Globus pallidus (tissue), 1 donor: ENCODE results near the gene DNAJC17.

Experiments
- DNase-seq: peaks from one replicate; pipeline ENCODE4 v3.0.0-alpha.2; 2015; ENCODE audit warnings: low spot score

DNAJC17 gene

GRCh38 chr15:40829115-40829514 lies 21.8 kb upstream of the DNAJC17 start:
- no peak for DNase-seq

- no peak for DNase-seq
These were observed 21.3 kb upstream of the DNAJC17 start, which contains the start of gene PPP1R14D for GRCh38 chr15:40828447-40829036. PPP1R14D (minus strand) TSS chr15:40828708; CDS start chr15:40828641, 67 bp downstream.

- DNase-seq, result no peak
These were observed 19.3 kb upstream of the DNAJC17 start for GRCh38 chr15:40826423-40827075.

- no peak for DNase-seq
These were observed 18.6 kb upstream of the DNAJC17 start for GRCh38 chr15:40825661-40826422.

GRCh38 chr15:40823572-40824343 lies 16.5 kb upstream of the DNAJC17 start:
- no peak for DNase-seq

GRCh38 chr15:40821195-40821594 lies 13.9 kb upstream of the DNAJC17 start:
- no peak for DNase-seq

- DNase-seq, result no peak
These were observed 11.8 kb upstream of the DNAJC17 start for GRCh38 chr15:40819048-40819447.

GRCh38 chr15:40815042-40815698 lies 7.9 kb upstream of the DNAJC17 start:
- no peak for DNase-seq

GRCh38 chr15:40812721-40813425 lies 5.6 kb upstream of the DNAJC17 start:
- DNase-seq, result no peak

- DNase-seq, result no peak
These were observed 1.7 kb upstream of the DNAJC17 start for GRCh38 chr15:40808861-40809450.

GRCh38 chr15:40807888-40808461 lies 702 bp upstream of the DNAJC17 start:
- DNase-seq, result no peak

- no peak for DNase-seq
These were observed 623 bp downstream of the DNAJC17 start for GRCh38 chr15:40806672-40807027.

GRCh38 chr15:40803688-40804087 lies 3.6 kb downstream of the DNAJC17 start:
- DNase-seq, result no peak

- no peak for DNase-seq
These were observed 4.2 kb downstream of the DNAJC17 start for GRCh38 chr15:40803076-40803475.

GRCh38 chr15:40799523-40799922 lies 7.8 kb downstream of the DNAJC17 start:
- no peak for DNase-seq

- DNase-seq, result no peak
These were observed 10.8 kb downstream of the DNAJC17 start for GRCh38 chr15:40796512-40796911.

- no peak for DNase-seq
These were observed 11.2 kb downstream of the DNAJC17 start for GRCh38 chr15:40796041-40796440.

- no peak for DNase-seq
These were observed 13.9 kb downstream of the DNAJC17 start for GRCh38 chr15:40793216-40793989.

GRCh38 chr15:40792394-40792793 lies 14.9 kb downstream of the DNAJC17 start:
- no peak for DNase-seq

- no peak for DNase-seq
These were observed 16.6 kb downstream of the DNAJC17 start for GRCh38 chr15:40790718-40791117.
